Neural cell (in vitro differentiated cells): ENCODE measurements around the gene MUS81. TPM values are rescaled to one million over a fixed set of nuclear protein-coding genes. Genes with fewer than 3 reads are reported as not detected.

Source experiments
- H2AFZ ChIP-seq: fragments of 200-600, 300-800 bp; sonication (generic), shearing (Covaris generic); 2 replicates; pipeline ENCODE4 v1.6.0; 2014; ENCODE audit warnings: low read depth, mild to moderate bottlenecking, antibody characterized with exemption, low read length, moderate library complexity
- H3F3A ChIP-seq: fragments of 200-600 bp; shearing (Covaris generic); 2 replicates; pipeline ENCODE4 v1.6.1; 2016; ENCODE audit warnings: mild to moderate bottlenecking, moderate library complexity, mixed read lengths, antibody characterized with exemption, low read length; ENCODE audit not compliant: insufficient read depth, poor library complexity, severe bottlenecking
- H3K27ac ChIP-seq: fragments of 200-600, 300-800 bp; sonication (generic), shearing (Covaris generic); 2 replicates; pipeline ENCODE4 v1.5.1; 2014; ENCODE audit warnings: mild to moderate bottlenecking, low read length, moderate library complexity
- H3K27me3 ChIP-seq: fragments of 300-800, 200-600 bp; sonication (generic), shearing (Covaris generic); 2 replicates; pipeline ENCODE4 v1.6.0; 2014; ENCODE audit warnings: mild to moderate bottlenecking, low read depth, low read length, moderate library complexity; ENCODE audit not compliant: insufficient read depth
- H3K36me3 ChIP-seq: fragments of 300-800, 200-600 bp; sonication (generic), shearing (Covaris generic); 2 replicates; pipeline ENCODE4 v1.5.1; 2014; ENCODE audit warnings: mild to moderate bottlenecking, antibody characterized with exemption, low read length, moderate library complexity; ENCODE audit not compliant: insufficient read depth
- H3K4me2 ChIP-seq: fragments of 300-800, 200-600 bp; sonication (generic), shearing (Covaris generic); 2 replicates; pipeline ENCODE4 v1.6.0; 2014; ENCODE audit warnings: mild to moderate bottlenecking, low read length
- H3K4me3 ChIP-seq: fragments of 300-800, 200-600 bp; sonication (generic), shearing (Covaris generic); 2 replicates; pipeline ENCODE4 v1.5.1; 2014; ENCODE audit warnings: mild to moderate bottlenecking, low read length, moderate library complexity
- H3K79me2 ChIP-seq: fragments of 200-600 bp; shearing (Covaris generic); replicated peaks from 2 replicates; pipeline ENCODE4 v1.6.0; 2014; ENCODE audit warnings: mild to moderate bottlenecking, low read length, moderate library complexity; ENCODE audit not compliant: insufficient read depth
- H3K9ac ChIP-seq: fragments of 300-800, 200-600 bp; sonication (generic), shearing (Covaris generic); 2 replicates; pipeline ENCODE4 v1.6.1; 2016; ENCODE audit warnings: mild to moderate bottlenecking, low read length, mixed read lengths
- H3K9me2 ChIP-seq: fragments of 200-600 bp; shearing (Covaris generic); 2 replicates; pipeline ENCODE4 v1.6.1; 2016; ENCODE audit warnings: mild to moderate bottlenecking, low read length, mixed read lengths; ENCODE audit not compliant: insufficient read depth
- H3K9me3 ChIP-seq: fragments of 200-600, 300-800 bp; sonication (generic), shearing (Covaris generic); 2 replicates; pipeline ENCODE4 v1.6.1; 2016; ENCODE audit warnings: mild to moderate bottlenecking, mixed run types, low read length, moderate library complexity, mixed read lengths
- H4K20me1 ChIP-seq: fragments of 200-600 bp; shearing (Covaris generic); 2 replicates; pipeline ENCODE4 v1.6.1; 2016; ENCODE audit warnings: mild to moderate bottlenecking, mixed run types; ENCODE audit not compliant: insufficient read depth
- CTCF ChIP-seq: fragments of 450-650 bp; IDR thresholded peaks from 2 replicates; pipeline ENCODE4 v1.5.1; 2014; ENCODE audit warnings: antibody characterized with exemption, mild to moderate bottlenecking, moderate library complexity; ENCODE audit not compliant: poor library complexity, severe bottlenecking
- EP300 ChIP-seq: fragments of 450-650 bp; conservative IDR thresholded peaks from 2 replicates; pipeline ENCODE4 v1.6.1; 2014; ENCODE audit warnings: antibody characterized with exemption, mild to moderate bottlenecking, moderate library complexity; ENCODE audit not compliant: poor library complexity, severe bottlenecking
- EZH2 ChIP-seq: fragments of 200-600, 300-800 bp; shearing (Covaris generic), sonication (generic); IDR thresholded peaks from 2 replicates; pipeline ENCODE4 v1.6.1; 2014; ENCODE audit warnings: antibody characterized with exemption, low read length, borderline replicate concordance, mild to moderate bottlenecking; ENCODE audit not compliant: insufficient read depth, poor library complexity, severe bottlenecking
- MXI1 ChIP-seq: fragments of 450-650 bp; conservative IDR thresholded peaks from 2 replicates; pipeline ENCODE4 v1.6.1; 2014; ENCODE audit warnings: antibody characterized with exemption, mild to moderate bottlenecking; ENCODE audit not compliant: poor library complexity, severe bottlenecking
- POLR2AphosphoS5 ChIP-seq: IDR thresholded peaks from 2 replicates; pipeline ENCODE4 v1.6.1; 2012
- RAD21 ChIP-seq: fragments of 450-650 bp; conservative IDR thresholded peaks from 2 replicates; pipeline ENCODE4 v1.6.1; 2014; ENCODE audit warnings: antibody characterized with exemption, mild to moderate bottlenecking, moderate library complexity
- REST ChIP-seq: IDR thresholded peaks from 2 replicates; pipeline ENCODE4 v1.6.1; 2012; ENCODE audit warnings: borderline replicate concordance
- SMC3 ChIP-seq: fragments of 450-650 bp; conservative IDR thresholded peaks from 2 replicates; pipeline ENCODE4 v1.6.1; 2014; ENCODE audit warnings: antibody characterized with exemption, mild to moderate bottlenecking, moderate library complexity; ENCODE audit not compliant: poor library complexity
- TAF1 ChIP-seq: IDR thresholded peaks from 2 replicates; pipeline ENCODE4 v1.6.1; 2012; ENCODE audit warnings: low read depth
- polyA plus RNA-seq: library from polyadenylated mRNA; depleted of rRNA; stranded (reverse); fragments of >200 nt; gene quantifications from 2 replicates; pipeline ENCODE4 v1.2.3, GENCODE V29; 2014

Gene MUS81
- polyA plus RNA-seq, 1 donor from 2014 or later: 183 TPM

DNA sequence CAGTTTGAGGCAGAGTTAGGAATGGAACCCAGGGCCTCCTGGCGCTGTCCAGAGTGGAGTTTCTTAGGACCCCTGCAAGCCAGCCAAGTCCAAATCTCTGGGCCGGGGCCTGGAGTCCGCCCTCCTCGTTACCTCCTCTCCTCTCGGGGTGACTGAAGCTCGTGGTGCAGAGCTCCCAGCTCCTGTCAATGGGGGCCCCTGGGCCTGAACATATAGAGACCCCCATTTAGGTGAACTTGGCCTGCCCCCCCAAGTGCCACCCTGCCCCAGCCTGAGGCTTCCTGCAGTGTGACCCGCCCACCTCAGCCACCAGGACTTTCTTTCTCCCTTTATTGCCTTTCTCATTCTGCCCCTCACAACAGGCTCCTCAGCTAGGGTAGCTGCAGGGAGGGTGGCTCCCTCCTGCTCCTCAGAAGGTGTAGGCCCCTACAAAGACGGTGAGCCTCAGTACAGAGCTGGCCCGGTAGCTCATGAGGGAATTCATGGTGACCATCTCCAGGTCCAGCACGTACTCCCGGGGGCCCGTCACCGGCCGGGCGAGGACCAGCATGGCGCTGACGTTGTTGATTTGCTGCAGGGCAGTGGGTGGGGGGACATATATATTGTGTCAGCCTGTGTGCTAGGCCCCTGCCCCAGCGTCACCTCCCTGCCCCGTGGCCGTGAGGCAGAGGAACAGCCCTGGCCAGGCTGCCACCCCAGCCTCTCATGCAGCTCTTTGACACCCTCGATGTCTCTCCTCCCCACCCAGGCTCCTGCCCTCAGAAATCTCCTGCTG, 6.5 kb downstream of the MUS81 start:
- TF ChIP-seq REST (no peak), CTCF (no peak), SMC3 (no peak), TAF1 (no peak), RAD21 (no peak), POLR2AphosphoS5 (no peak), EP300 (no peak), EZH2 (no peak), MXI1 (no peak)
- Histone ChIP-seq H3K4me2 (no peak overlapping the region), H3K27ac (no peak overlapping the region), H3K27me3 (no peaks in the 10 kb centered on the region), H3K9ac (no peak overlapping the region), H3K36me3 (no peaks in the 10 kb centered on the region), H2AFZ (no peak overlapping the region), H3K9me2 (no peaks in the 10 kb centered on the region), H3K4me3 (no peak overlapping the region), H3K9me3 (no peaks in the 10 kb centered on the region), H3K79me2 (peaks cover 5% of the 10 kb centered on the region), H4K20me1 (no peaks in the 10 kb centered on the region), H3F3A (no peaks in the 10 kb centered on the region)

- Histone ChIP-seq H3K36me3 (no peaks in the 10 kb centered on the region), H3K79me2 (no peaks in the 10 kb centered on the region), H3K27ac (no peak overlapping the region), H3K27me3 (no peaks in the 10 kb centered on the region), H3K9me3 (no peaks in the 10 kb centered on the region), H3K4me2 (no peak overlapping the region), H3K4me3 (no peak overlapping the region), H3F3A (no peaks in the 10 kb centered on the region), H4K20me1 (no peaks in the 10 kb centered on the region), H3K9me2 (no peaks in the 10 kb centered on the region), H3K9ac (no peak overlapping the region), H2AFZ (no peak overlapping the region)
- TF ChIP-seq TAF1: no peak
Observed at GRCh38 chr11:65867284-65868071, 7.2 kb downstream of the MUS81 start.
